ENCODE data around the gene CAB39L. TPM values are rescaled to one million over a fixed set of nuclear protein-coding genes. Genes with fewer than 3 reads are reported as not detected.

CAB39L gene
- polyA plus RNA-seq, 6 donors from 2014 or later: 2.7 to 6.8 (median 5.4) TPM

- no peaks in the 10 kb centered on the region for H3K9me3 Mint-ChIP-seq
- peak overlapping the region in 3 of 6 donors; percentile 41 to 49 (median 44) for H3K27ac Mint-ChIP-seq
- no peaks in the 10 kb centered on the region for H3K27me3 Mint-ChIP-seq
- ATAC-seq (ENCODE audit: low read depth in 2 of 2): no peak
- H3K36me3 Mint-ChIP-seq: no peaks in the 10 kb centered on the region
- peaks cover 14 to 25% (median 25%) of the 10 kb centered on the region in 3 donors for H3K4me1 Mint-ChIP-seq
- H3K4me3 Mint-ChIP-seq: no peak overlapping the region
- no peak for DNase-seq
These were observed 138.8 kb downstream of the CAB39L start for GRCh38 chr13:49304763-49305700.

- no peak for ATAC-seq (ENCODE audit: low read depth in 2 of 2)
- no peaks in the 10 kb centered on the region for H3K9me3 Mint-ChIP-seq
- peak overlapping the region in 1 of 6 donors; percentile 68 for H3K27ac Mint-ChIP-seq
- no peaks in the 10 kb centered on the region for H3K27me3 Mint-ChIP-seq
- no peak overlapping the region for H3K4me3 Mint-ChIP-seq
- H3K4me1 Mint-ChIP-seq: peaks cover 14 to 25% (median 25%) of the 10 kb centered on the region in 3 donors
- DNase-seq: no peak
- H3K36me3 Mint-ChIP-seq: no peaks in the 10 kb centered on the region
These were observed 139.5 kb downstream of the CAB39L start for GRCh38 chr13:49304356-49304755.

- DNase-seq (no peak), ATAC-seq (ENCODE audit: low read depth in 2 of 2) (no peak)
- Mint-ChIP-seq H3K27me3 (no peaks in the 10 kb centered on the region), H3K4me3 (no peak overlapping the region), H3K9me3 (no peaks in the 10 kb centered on the region), H3K4me1 (peaks cover 14 to 25% (median 25%) of the 10 kb centered on the region in 3 donors), H3K27ac (peak overlapping the region in 2 of 6 donors; percentile 47 to 86), H3K36me3 (no peaks in the 10 kb centered on the region)
These were observed 140.2 kb downstream of the CAB39L start for GRCh38 chr13:49303533-49304252.

GRCh38 chr13:49302817-49303216 is 141.0 kb downstream of the CAB39L start:
- H3K36me3 Mint-ChIP-seq: no peaks in the 10 kb centered on the region
- no peak overlapping the region for H3K4me3 Mint-ChIP-seq
- peaks cover 14 to 25% (median 25%) of the 10 kb centered on the region in 3 donors for H3K4me1 Mint-ChIP-seq
- H3K27ac Mint-ChIP-seq: peak overlapping the region in 1 of 6 donors; percentile 40
- ATAC-seq (ENCODE audit: low read depth in 2 of 2): no peak
- no peak for DNase-seq
- H3K27me3 Mint-ChIP-seq: no peaks in the 10 kb centered on the region
- H3K9me3 Mint-ChIP-seq: no peaks in the 10 kb centered on the region

GRCh38 chr13:49302222-49302621 is 141.6 kb downstream of the CAB39L start:
- no peaks in the 10 kb centered on the region for H3K27me3 Mint-ChIP-seq

GRCh38 chr13:49300739-49301589 is 142.9 kb downstream of the CAB39L start:
- peaks cover 14 to 25% (median 22%) of the 10 kb centered on the region in 3 donors for H3K4me1 Mint-ChIP-seq
- no peaks in the 10 kb centered on the region for H3K36me3 Mint-ChIP-seq
- ATAC-seq (ENCODE audit: low read depth in 2 of 2): peak; percentile 97 to 98
- H3K4me3 Mint-ChIP-seq: peak overlapping the region; percentile 1 to 88 (median 78)
- no peaks in the 10 kb centered on the region for H3K27me3 Mint-ChIP-seq
- peak overlapping the region in 4 of 6 donors; percentile 1 to 61 (median 14) for H3K27ac Mint-ChIP-seq
- no peaks in the 10 kb centered on the region for H3K9me3 Mint-ChIP-seq
- peak; percentile 74 for DNase-seq

More at GRCh38 chr13:49302222-49302621, 141.6 kb downstream of the CAB39L start:
- H3K36me3 Mint-ChIP-seq: no peaks in the 10 kb centered on the region
- ATAC-seq (ENCODE audit: low read depth in 2 of 2) (no peak), DNase-seq (no peak)
- peak overlapping the region in 4 of 8 donors; percentile 37 to 88 (median 52) for H3K4me3 Mint-ChIP-seq
- H3K27ac Mint-ChIP-seq: peak overlapping the region in 4 of 6 donors; percentile 33 to 83 (median 52)
- H3K4me1 Mint-ChIP-seq: peaks cover 14 to 25% (median 25%) of the 10 kb centered on the region in 3 donors
- no peaks in the 10 kb centered on the region for H3K9me3 Mint-ChIP-seq

- Mint-ChIP-seq H3K36me3 (no peaks in the 10 kb centered on the region), H3K27me3 (no peaks in the 10 kb centered on the region), H3K4me3 (no peak overlapping the region), H3K27ac (no peak overlapping the region), H3K9me3 (no peaks in the 10 kb centered on the region), H3K4me1 (peaks cover 14 to 25% (median 16%) of the 10 kb centered on the region in 3 donors)
- no peak for DNase-seq
- ATAC-seq (ENCODE audit: low read depth in 2 of 2): no peak
These were observed 143.6 kb downstream of the CAB39L start for GRCh38 chr13:49300276-49300675.

- H3K9me3 Mint-ChIP-seq: no peaks in the 10 kb centered on the region
- ATAC-seq (ENCODE audit: low read depth in 2 of 2) (no peak), DNase-seq (no peak)
- no peak overlapping the region for H3K27ac Mint-ChIP-seq
- H3K4me3 Mint-ChIP-seq: no peak overlapping the region
- no peaks in the 10 kb centered on the region for H3K36me3 Mint-ChIP-seq
- H3K27me3 Mint-ChIP-seq: no peaks in the 10 kb centered on the region
- peaks cover 15 to 25% (median 16%) of the 10 kb centered on the region in 3 donors for H3K4me1 Mint-ChIP-seq
These were observed 144.8 kb downstream of the CAB39L start for GRCh38 chr13:49298903-49299605.

- no peaks in the 10 kb centered on the region for H3K9me3 Mint-ChIP-seq
- ATAC-seq (ENCODE audit: low read depth in 2 of 2) (no peak), DNase-seq (no peak)
- H3K36me3 Mint-ChIP-seq: peaks cover 0 to under 1% of the 10 kb centered on the region in 2 donors
- no peak overlapping the region for H3K27ac Mint-ChIP-seq
- peaks cover 12 to 24% (median 19%) of the 10 kb centered on the region in 3 donors for H3K4me1 Mint-ChIP-seq
- no peak overlapping the region for H3K4me3 Mint-ChIP-seq
- H3K27me3 Mint-ChIP-seq: no peaks in the 10 kb centered on the region
These were observed 145.4 kb downstream of the CAB39L start for GRCh38 chr13:49298416-49298815.

GRCh38 chr13:49297338-49297737 is 146.5 kb downstream of the CAB39L start:
- no peak overlapping the region for H3K4me3 Mint-ChIP-seq
- no peaks in the 10 kb centered on the region for H3K9me3 Mint-ChIP-seq
- no peak for DNase-seq
- ATAC-seq (ENCODE audit: low read depth in 2 of 2): no peak
- no peak overlapping the region for H3K27ac Mint-ChIP-seq
- H3K36me3 Mint-ChIP-seq: peaks cover 0 to 6% of the 10 kb centered on the region in 2 donors
- H3K27me3 Mint-ChIP-seq: no peaks in the 10 kb centered on the region
- H3K4me1 Mint-ChIP-seq: peaks cover 7 to 13% (median 9%) of the 10 kb centered on the region in 3 donors

- Mint-ChIP-seq H3K4me1 (peaks cover 7 to 9% (median 9%) of the 10 kb centered on the region in 3 donors), H3K27ac (no peak overlapping the region), H3K27me3 (no peaks in the 10 kb centered on the region), H3K36me3 (peaks cover 0 to 10% of the 10 kb centered on the region in 2 donors), H3K9me3 (no peaks in the 10 kb centered on the region), H3K4me3 (peak overlapping the region in 1 of 8 donors; percentile 33)
- DNase-seq: no peak
- ATAC-seq (ENCODE audit: low read depth in 2 of 2): no peak
These were observed 147.2 kb downstream of the CAB39L start for GRCh38 chr13:49296659-49297058.

- H3K9me3 Mint-ChIP-seq: no peaks in the 10 kb centered on the region
- peaks cover 0 to 4% (median 2%) of the 10 kb centered on the region in 3 donors for H3K4me1 Mint-ChIP-seq
- peak overlapping the region in 1 of 6 donors; percentile 10 for H3K27ac Mint-ChIP-seq
- H3K27me3 Mint-ChIP-seq: no peaks in the 10 kb centered on the region
- peaks cover 0 to 14% of the 10 kb centered on the region in 2 donors for H3K36me3 Mint-ChIP-seq
- DNase-seq (no peak), ATAC-seq (ENCODE audit: low read depth in 2 of 2) (no peak)
- H3K4me3 Mint-ChIP-seq: no peak overlapping the region
These were observed 148.6 kb downstream of the CAB39L start for GRCh38 chr13:49295244-49295643.

Data from naive B cell (primary cell).